ENCODE data around the gene CTNNBL1. TPM values are rescaled to one million over a fixed set of nuclear protein-coding genes. Genes with fewer than 3 reads are reported as not detected.
"Not testable (repeated sequence)": the region's sequence is repeated elsewhere in the genome, so short reads cannot be mapped to it uniquely, and the experiment has no call there.

Gene CTNNBL1, protein sequence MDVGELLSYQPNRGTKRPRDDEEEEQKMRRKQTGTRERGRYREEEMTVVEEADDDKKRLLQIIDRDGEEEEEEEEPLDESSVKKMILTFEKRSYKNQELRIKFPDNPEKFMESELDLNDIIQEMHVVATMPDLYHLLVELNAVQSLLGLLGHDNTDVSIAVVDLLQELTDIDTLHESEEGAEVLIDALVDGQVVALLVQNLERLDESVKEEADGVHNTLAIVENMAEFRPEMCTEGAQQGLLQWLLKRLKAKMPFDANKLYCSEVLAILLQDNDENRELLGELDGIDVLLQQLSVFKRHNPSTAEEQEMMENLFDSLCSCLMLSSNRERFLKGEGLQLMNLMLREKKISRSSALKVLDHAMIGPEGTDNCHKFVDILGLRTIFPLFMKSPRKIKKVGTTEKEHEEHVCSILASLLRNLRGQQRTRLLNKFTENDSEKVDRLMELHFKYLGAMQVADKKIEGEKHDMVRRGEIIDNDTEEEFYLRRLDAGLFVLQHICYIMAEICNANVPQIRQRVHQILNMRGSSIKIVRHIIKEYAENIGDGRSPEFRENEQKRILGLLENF
- 10 to 100 TPM; 44.1 to 54.0 TPM for total RNA-seq
- long read RNA-seq, donor 1, transcript CTNNBL1-201 (16 exons, 1,925 nt), result major isoform, 20 of 27 reads
- long read RNA-seq, donor 1, partial matches to known transcripts, result 3 of 27 reads
- long read RNA-seq, donor 1, other reads (novel, unspliced or antisense), result 4 of 27 reads
- long read RNA-seq, donor 2, transcript CTNNBL1-201 (16 exons, 1,925 nt), result major isoform, 229 of 257 reads
- long read RNA-seq, donor 2, partial matches to known transcripts, result 11 of 257 reads
- long read RNA-seq, donor 2, other reads (novel, unspliced or antisense), result 17 of 257 reads

GRCh38 chr20:37693635-37694626 lies at the start of gene CTNNBL1:
TSS of gene CTNNBL1 (plus strand) at chr20:37694030. CDS start at chr20:37694123, 93 bp downstream.
- intact Hi-C loops (cut with DNase I), result no loop called here
- peak; percentile 99 for DNase-seq (ENCODE audit: low spot score)

DNA sequence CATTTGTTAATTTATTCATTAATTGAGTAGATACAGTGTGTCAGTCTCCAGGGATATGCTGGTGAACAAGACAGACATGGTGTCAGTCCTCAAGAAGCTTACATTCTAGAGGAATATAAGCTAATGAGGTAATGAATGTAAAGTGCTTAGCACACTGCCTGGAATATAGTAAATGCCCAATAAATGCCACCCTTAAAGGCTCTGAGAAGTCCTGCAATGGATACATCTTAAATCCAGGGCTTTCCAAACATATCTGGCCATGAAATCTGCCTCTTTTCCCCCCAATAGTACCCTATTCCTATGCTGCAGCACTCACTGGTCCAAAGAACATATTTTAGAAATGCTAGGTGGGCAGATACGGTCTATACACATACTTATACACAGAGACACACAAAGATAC lies 49.2 kb upstream of the CTNNBL1 start:
- no peak for DNase-seq (ENCODE audit: low spot score)
- intact Hi-C loops (cut with DNase I), result no loop called here

DNA sequence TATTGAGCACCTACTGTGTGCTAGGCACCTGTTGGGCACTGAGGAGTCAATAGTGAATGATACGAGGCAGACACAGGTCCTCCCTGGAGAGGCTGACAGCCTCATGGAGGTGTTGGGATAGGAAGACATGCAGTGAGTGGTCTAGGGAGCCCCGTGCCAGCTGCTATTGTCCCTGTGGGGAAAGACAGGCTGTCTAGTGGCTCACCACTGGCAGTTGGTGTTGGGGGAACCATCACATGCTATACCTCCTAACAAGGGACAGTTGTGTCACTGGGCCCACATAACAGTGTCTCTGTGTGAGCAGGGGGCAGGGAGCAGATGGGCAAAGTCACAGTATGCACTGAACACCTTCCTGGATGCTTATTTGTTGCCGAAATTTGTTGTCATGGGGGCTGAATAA lies 45.9 kb upstream of the CTNNBL1 start:
- intact Hi-C loops (cut with DNase I), result no loop called here
- DNase-seq (ENCODE audit: low spot score), result no peak

- DNase-seq (ENCODE audit: low spot score), result no peak
- intact Hi-C loops (cut with DNase I), result no loop called here
These were observed 44.8 kb upstream of the CTNNBL1 start for GRCh38 chr20:37649017-37649416.

DNA sequence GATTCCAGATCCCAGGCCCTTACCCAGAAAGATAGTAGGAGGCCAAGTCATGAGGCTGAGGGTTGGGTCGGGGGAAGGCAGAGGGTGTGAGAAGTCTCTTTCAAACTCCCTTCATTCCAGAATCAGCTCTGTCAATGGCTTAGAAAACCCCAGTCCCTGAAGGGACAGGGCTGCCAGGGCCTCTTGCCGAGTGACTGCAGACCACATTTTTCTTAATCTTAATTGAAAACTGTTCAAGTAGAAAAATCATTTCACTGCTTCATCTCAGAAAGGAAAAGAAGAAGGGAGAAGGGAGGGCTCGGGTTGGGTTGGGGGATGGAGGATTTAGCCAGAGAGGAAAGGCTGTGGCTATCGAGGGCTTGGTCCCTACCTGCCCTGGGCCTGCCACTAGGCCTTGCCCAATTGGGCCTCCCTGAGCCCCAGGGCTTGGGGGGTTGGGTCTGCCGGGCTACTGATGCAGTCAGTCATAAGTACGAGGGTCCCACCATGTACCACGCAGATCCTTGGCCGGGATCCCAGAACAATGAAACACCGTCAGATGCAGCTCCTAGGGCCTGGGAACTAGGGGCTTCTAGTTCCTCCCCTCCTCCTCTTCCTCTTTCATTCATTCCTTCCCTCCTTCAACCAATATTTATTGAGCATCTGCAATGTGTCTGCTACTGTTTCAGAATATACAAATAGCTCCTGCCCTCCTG lies 44.0 kb upstream of the CTNNBL1 start:
- intact Hi-C loops (cut with DNase I), result no loop called here
- no peak for DNase-seq (ENCODE audit: low spot score)

- intact Hi-C loops (cut with DNase I), result no loop called here
- no peak for DNase-seq (ENCODE audit: low spot score)
These were observed 43.2 kb upstream of the CTNNBL1 start for GRCh38 chr20:37650661-37651060.

GRCh38 chr20:37651932-37652331 lies 41.9 kb upstream of the CTNNBL1 start:
- intact Hi-C loops (cut with DNase I), result no loop called here
- DNase-seq (ENCODE audit: low spot score), result no peak

- intact Hi-C loops (cut with DNase I), result no loop called here
- no peak for DNase-seq (ENCODE audit: low spot score)
These were observed 36.9 kb upstream of the CTNNBL1 start for GRCh38 chr20:37656945-37657344.

DNA sequence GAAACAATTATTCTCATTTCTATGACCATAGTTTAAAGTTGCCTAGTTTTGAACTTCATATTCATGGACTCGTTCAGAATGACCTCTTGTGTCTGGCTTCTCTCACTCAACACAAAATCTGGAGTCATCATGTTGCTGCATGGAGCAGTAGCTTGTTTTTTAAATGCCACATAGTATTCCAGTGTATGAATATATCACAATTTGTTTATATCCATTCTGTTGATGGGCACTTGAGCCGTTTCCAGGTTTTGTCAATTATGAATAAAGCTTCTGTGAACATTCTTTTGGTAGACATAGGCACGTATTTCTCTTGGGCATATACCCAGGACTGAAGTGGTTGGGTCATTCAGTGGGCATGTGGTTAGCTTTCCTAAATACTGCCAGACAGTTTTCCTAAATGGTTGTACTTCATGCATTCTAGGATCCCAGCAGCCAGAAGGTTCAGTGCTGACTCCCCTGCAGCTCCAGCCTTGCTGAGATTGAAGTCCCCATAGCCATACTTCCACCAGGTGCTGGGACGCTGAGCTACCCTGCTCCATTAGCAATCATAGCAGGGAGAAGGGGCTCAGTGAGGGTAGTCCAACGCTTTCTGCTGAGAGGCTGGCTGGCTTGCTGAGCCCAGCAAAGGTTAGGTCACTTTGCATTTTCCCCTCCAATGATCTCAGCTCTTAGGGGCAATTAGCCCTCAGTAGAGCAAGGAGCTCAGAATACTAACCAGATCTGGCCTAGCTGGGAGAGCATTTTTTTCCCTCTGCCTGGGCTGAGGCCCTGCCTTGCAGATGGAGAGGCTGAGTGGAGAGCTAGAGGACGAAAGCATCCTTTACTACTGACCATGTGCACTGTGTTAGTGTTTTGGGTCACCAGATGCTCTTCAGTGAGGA lies 35.7 kb upstream of the CTNNBL1 start:
- intact Hi-C loops (cut with DNase I), result no loop called here
- DNase-seq (ENCODE audit: low spot score), result no peak

- no peak for DNase-seq (ENCODE audit: low spot score)
- intact Hi-C loops (cut with DNase I), result no loop called here
These were observed 32.3 kb upstream of the CTNNBL1 start for GRCh38 chr20:37661519-37661918.

DNA sequence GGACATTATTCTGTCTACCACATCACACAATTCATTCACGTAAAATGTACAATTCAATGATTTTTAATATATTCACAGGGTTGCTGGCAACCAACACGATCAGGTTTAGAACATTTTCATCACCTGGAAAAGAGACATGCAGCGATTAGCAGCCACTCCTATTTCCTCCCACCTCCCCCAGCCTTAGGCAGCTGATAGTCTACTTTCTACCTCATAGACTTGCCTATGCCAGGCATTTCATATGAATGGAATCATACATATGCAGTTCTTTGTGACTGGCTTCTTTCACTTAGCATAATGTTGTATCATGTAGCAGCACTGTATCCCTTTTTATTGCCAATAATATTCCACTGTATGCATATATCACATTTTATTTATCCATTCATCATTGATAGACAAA lies 31.5 kb upstream of the CTNNBL1 start:
- intact Hi-C loops (cut with DNase I), result no loop called here
- DNase-seq (ENCODE audit: low spot score), result no peak

DNA sequence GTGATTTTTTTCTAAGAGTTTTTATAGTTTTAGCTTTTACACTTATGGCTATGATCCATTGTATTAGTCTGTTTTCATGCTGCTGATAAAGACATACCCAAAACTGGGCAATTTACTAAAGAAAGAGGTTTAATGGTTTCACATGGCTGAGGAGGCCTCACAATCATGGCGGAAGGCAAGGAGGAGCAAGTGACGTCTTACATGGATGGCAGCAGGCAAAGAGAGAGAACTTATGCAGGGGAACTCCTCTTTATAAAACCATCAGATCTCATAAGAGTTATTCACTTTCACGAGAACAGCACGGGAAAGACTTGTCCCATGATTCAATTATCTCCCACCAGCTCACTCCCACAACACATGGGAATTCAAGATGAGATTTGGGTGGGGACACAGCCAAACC lies 29.2 kb upstream of the CTNNBL1 start:
- intact Hi-C loops (cut with DNase I); DNase-seq (ENCODE audit: low spot score): not testable (repeated sequence)

- DNase-seq (ENCODE audit: low spot score), result no peak
- intact Hi-C loops (cut with DNase I), result no loop called here
These were observed 25.7 kb upstream of the CTNNBL1 start for GRCh38 chr20:37668166-37668565.

GRCh38 chr20:37669062-37669772 lies 24.6 kb upstream of the CTNNBL1 start:
- intact Hi-C loops (cut with DNase I), result no loop called here
- no peak for DNase-seq (ENCODE audit: low spot score)

GRCh38 chr20:37669773-37670236 lies 24.0 kb upstream of the CTNNBL1 start:
- intact Hi-C loops (cut with DNase I), result no loop called here
- DNase-seq (ENCODE audit: low spot score), result no peak

DNA sequence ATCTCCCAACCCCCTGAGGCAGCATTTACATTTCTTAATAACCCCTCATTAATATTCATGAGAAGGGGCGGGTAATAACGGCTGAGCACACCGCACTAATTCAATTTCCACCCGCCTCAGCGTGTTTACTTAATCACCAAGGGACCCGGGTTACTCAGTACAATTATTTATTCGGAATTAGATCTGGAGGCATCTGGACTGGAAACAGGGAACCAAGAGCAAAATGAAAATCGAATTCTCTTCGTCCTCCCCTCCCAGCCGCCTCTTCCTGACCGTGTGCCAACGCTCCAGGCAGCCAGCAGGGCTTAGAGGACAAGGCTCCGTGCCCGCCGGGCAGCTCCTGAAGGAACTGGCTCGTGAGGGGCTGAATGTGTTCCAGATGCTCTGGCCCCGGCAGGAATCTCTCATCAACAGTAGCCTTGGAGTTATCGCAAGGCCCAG lies 23.5 kb upstream of the CTNNBL1 start:
- intact Hi-C loops (cut with DNase I), result no loop called here
- no peak for DNase-seq (ENCODE audit: low spot score)

GRCh38 chr20:37672143-37672542 lies 21.7 kb upstream of the CTNNBL1 start:
- intact Hi-C loops (cut with DNase I), result no loop called here
- DNase-seq (ENCODE audit: low spot score), result no peak

Data from posterior vena cava (tissue), 2 donors.